DMS79 (cell line): ENCODE data around the gene CCDC47.
A peak's percentile ranks its signal among the peaks of the same experiment; 100 is the strongest.

Source experiments
- DNase-seq: peaks from one replicate; lab custom pipeline; 2025; lab: John Stamatoyannopoulos, UW

CCDC47 gene

DNA sequence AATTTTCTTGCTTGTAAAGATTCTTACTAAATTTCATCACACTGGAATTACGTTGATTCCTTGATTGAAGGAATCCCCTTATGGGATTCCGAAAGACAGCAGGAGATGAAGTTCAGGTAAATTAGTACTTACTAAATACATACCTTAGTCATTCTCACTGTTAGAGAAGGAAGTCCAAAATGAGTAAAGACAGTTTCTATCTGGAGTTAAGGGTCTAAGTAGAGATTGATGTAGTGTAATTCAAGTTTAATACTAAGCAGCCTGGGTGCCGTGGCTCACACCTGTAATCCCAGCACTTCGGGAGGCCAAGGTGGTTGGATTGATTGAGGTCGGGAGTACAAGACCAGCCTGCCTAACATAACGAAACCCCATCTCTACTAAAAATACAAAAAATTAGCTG is 10.1 kb upstream of the CCDC47 start:
- DNase-seq: no peak

DNA sequence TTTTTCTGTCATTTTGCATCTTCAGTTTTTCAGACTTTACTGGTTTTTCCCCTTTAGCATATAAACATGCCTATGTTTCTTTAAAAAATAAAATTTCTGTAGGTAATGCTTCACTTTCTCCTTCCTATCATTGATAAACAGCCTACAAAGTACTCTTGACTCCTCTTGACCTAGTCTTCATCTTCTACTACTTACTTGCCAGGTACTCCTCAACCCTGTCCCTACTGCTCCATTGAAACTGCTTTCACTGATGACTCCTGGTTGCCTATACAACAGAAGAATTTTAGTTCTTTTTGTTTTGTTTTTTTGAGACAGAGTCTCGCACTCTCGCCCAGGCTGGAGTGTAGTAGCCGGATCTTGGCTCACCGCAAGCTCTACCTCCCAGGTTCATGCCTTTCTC is 7.5 kb upstream of the CCDC47 start:
- no peak for DNase-seq

DNA sequence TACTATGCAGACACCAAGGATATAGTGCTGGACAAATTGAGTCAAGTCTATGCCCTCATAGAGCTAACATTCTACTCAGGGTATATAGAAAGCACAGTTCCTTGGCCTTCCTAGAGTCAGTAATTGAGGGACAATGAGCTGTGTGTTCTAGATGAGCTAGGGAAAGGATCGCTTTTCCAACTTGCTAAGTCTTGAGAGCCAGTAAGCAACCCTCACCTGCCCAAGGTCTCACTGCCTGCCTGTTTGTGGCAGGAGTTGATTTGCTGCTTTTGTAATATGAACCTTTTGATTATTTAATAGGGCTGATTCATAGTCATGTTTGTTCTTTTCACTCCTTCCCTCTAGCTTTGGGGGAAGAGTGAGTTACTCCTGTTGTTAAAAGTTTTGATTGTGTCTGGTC is 7.1 kb upstream of the CCDC47 start:
- no peak for DNase-seq

DNA sequence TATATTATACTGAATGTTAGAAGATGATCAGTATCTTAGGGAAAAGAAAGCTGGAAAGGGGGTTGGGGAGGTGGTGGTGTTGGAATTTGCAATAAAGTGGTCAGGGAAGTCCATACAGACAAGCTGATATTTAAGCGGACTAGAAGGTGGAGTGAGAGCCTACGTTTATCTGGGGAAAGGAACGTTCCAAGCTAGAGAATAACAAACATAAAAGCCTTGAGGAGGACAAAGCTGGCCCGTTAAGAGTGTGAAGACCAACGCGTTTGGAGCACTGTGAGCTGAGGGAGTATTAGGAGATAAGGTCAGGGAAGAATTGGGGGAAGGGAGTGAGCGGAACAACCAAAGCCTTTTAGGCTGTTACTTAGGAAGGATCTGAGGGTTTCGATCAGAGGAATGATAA is 2.0 kb upstream of the CCDC47 start:
- DNase-seq: no peak

GRCh38 chr17:63774969-63775265 is 1.5 kb upstream of the CCDC47 start:
- DNase-seq: no peak

GRCh38 chr17:63774141-63774968 is 958 bp upstream of the CCDC47 start, which contains the start of gene DDX42:
Gene DDX42, plus strand, starts transcription at chr17:63774170. Its CDS starts 12,880 bp downstream, at chr17:63787050.
- no peak for DNase-seq

GRCh38 chr17:63772801-63773271 is 561 bp downstream of the CCDC47 start:
- no peak for DNase-seq

DNA sequence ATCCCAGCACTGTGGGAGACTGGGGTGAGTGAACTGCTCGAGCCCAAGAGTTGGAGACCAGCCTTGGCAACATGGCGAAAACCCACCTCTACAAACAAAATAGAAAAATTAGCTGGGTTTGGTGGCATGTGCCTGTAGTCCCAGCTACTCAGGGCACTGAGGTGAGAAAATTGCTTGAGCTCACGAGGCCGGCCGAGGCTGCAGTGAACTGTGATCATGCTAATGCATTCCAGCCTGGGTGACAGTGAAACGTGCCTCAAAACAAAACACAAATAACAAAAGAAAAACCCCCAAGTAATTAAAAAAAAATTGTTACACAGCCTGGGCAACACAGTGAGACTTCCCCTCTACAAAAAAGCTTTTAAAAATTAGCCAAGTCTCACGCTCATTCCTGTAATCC is 5.0 kb downstream of the CCDC47 start:
- DNase-seq: no peak

DNA sequence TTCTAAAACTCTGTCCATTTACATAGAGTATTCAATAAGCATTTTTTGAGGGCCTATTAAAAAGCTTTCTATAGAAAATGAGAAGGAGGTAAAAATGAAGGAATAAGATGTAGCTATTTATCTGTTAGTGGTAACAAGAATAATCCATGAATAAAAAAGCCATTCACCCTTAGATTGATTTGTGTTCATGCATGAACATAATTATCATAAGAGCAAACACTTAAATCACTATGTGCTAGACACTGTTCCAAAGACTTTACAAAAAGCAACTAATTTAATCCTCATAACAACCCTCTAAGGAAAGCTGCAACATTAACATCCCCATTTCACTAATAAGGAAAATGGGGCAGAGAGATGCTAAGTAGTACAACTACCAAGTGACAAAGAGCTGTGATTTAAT is 6.6 kb downstream of the CCDC47 start:
- DNase-seq: no peak

DNA sequence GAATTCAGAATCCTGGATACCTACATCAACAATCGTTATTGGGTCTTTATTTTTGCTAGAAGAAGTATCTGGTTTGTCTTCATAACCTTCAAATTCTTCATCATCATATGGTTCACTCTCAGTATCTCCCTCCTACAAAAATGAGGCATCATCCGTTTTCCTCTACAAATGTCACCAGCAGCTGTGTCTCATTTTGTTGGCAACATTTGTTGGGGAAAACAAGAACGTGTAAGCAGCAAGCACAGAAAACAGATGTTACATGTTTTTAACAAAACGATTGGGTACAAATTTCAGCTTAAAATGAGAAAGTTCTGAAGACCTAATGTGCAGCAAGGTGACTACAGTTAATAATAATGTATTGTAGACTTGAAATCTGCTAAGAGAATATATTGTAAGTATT is 8.7 kb downstream of the CCDC47 start:
- no peak for DNase-seq

DNA sequence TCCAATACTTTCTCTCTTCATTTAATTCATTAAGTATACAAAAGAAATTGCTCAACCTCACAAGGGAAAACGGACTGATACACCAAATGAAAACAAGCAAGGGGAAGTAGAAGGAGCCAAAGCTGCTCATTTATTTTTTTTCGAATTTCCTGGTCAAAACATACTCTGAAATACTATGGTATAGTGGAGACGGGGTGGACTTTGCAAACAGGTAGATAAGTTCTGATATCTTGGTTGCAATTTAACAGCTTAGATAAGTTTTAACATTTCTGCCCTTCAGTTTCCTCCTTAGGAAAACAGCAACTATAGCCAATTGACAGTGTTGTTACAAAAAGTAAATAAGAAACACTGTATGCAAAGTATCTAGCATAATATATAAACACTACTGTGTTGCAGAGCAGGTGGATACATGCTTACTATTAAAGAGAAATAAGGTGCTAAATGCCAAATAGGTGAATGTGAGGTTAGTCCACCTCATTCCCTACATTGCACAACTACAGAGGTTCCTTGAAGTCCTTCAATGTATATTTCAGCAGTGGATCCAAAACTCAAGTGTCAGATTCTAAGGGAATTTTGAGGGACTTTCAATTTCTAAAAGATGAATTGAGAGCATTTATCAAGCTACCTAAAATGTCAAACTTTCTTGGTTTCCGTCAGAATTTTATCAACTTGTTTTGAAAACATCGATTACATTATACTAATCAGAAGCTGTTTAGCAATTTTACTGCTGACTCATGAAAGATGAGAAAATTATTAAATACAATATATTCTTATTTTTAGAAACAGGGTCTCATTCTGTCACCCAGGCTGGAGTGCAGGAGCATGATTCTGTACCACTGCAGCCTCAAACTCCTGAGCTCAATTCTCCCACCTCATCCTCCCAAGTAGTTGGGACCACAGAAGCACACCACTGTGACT is 11.0 kb downstream of the CCDC47 start:
- DNase-seq: no peak

- DNase-seq: no peak
Measured at GRCh38 chr17:63760771-63761539, 12.4 kb downstream of the CCDC47 start.

DNA sequence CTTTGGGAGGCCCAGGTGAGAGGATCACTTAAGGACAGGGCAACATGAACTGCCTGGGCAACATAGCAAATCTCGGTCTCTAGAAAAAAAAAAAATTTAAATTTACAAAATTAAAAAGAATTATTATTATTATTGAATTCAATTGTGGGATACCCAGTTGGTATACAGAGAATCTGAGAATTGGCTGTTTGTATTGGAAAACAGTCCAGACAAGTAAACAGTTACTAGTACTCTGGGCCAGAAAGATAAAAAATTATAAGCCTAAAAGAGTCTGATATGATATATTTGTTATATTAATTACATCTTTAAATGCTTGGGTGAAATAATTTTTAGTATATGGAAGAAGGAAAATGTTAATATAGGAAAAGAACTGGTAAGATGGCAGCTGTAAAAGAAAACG is 15.0 kb downstream of the CCDC47 start:
- DNase-seq: no peak

DNA sequence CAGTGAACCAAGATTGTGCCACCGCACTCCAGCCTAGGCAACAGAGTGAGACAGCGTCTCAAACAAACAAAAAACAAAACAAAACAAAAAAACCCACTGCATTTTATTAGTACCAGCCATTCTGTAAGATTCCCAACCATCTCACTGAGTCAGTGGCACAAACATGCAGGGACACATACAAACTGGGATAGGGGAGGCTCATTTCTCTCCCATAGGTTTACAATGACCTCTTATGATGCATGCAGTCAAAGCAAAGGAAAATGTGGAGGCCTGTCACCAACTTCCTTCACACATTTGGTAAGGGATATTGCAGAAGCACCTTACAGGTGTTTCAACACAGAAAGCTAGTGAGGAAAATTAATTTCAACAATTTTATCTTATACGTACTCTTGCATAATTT is 19.4 kb downstream of the CCDC47 start:
- no peak for DNase-seq

DNA sequence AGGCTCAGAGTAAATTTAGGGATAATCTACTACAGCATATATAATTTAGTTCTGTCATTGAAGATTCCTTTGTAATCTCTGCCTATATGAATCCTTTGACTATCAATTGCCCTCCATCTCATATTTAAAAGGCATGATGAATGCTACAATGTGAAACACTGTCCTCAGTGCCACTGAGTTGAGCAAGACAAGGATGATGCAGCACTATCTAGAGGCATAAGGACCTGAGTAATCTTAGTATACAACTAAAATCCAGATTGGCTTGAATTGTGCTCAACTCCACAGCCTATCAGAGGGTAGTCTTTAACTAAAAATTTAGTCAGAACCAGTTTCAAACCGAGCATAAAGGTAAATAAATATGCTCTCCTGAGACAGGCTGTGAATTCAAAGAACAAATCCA is 20.2 kb downstream of the CCDC47 start:
- no peak for DNase-seq

DNA sequence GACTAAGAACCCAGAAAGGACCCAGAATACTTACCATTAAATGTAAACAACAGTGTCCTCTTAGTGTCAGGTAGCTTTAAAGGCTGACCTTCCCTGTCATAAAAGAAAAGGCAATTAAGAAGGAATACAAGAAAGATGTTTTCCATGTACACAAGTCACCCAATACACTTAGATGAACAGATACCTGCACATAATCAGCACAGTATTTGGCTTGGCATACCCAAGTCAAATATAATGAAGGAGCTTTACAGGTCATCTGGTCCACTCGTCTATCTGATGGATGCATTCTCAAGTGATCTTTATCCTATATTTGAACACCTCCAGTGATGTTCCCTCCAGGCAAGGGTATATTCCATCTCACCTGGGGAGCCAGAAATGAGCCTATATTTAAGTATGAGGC is 20.7 kb downstream of the CCDC47 start:
- no peak for DNase-seq

DNA sequence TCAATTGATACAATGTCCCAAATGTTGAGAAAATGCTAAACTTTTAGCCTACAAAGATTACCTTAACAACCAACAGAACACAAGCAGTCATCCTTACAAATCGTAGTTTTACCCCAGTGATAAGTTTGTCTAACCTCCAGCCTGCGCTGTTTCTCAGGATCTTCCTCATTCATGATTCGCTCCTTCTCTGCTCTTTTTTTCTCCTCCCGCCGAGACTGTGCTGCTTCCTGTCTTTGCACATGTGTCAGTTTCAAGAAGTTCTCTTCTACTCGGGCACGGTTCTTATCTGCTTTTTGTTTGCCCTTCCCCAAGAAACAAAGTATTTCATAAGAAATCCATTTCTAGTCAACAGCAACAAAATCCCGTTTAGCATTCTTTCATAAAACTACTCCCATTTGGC is 21.6 kb downstream of the CCDC47 start:
- DNase-seq: no peak

GRCh38 chr17:63741408-63742173 is 31.8 kb downstream of the CCDC47 start, which contains the start of gene STRADA:
Gene STRADA, minus strand, starts transcription at chr17:63741799. Its CDS starts 13,430 bp downstream, at chr17:63728369.
- peak; percentile 84 for DNase-seq

GRCh38 chr17:63741143-63741407 is 32.3 kb downstream of the CCDC47 start:
- DNase-seq: no peak

- DNase-seq: peak; percentile 1
Measured at GRCh38 chr17:63740464-63741142, 32.8 kb downstream of the CCDC47 start.

GRCh38 chr17:63735691-63736090 is 37.7 kb downstream of the CCDC47 start:
- no peak for DNase-seq
